Stomach smooth muscle (tissue), 2 donors: Measurements from ENCODE around the gene LEFTY1.

ENCODE experiments used
- H3K27ac ChIP-seq: one replicate; pipeline ENCODE4 v1.7.0; 2013; ENCODE audit warnings: mild to moderate bottlenecking, low read length, inconsistent platforms
- H3K27me3 ChIP-seq, 2 donors: one replicate each; pipeline ENCODE4 v1.7.0; 2013; ENCODE audit warnings: low read length in 2 of 2; ENCODE audit not compliant: insufficient read depth in 2 of 2, control insufficient read depth in 1 of 2
- H3K36me3 ChIP-seq, 2 donors: one replicate each; pipeline ENCODE4 v1.7.0; 2013; ENCODE audit warnings: low read length in 2 of 2; ENCODE audit not compliant: control insufficient read depth in 2 of 2, insufficient read depth in 2 of 2
- H3K4me1 ChIP-seq: one replicate; pipeline ENCODE4 v1.7.0; 2013; ENCODE audit warnings: low read length; ENCODE audit not compliant: control insufficient read depth, insufficient read depth
- H3K4me3 ChIP-seq, 2 donors: one replicate each; pipeline ENCODE4 v1.7.0; 2013; ENCODE audit warnings: low read length in 2 of 2
- H3K9ac ChIP-seq, 2 donors: one replicate each; pipeline ENCODE4 v1.7.0; 2013; ENCODE audit warnings: low read length in 2 of 2, mild to moderate bottlenecking in 1 of 2
- H3K9me3 ChIP-seq, 2 donors: one replicate each; pipeline ENCODE4 v1.7.0; 2013; ENCODE audit warnings: low read length in 2 of 2; ENCODE audit not compliant: control insufficient read depth in 2 of 2
- donor health status: healthy.
- donor health status: Pancreatic carcinoma.

The LEFTY1 gene

DNA sequence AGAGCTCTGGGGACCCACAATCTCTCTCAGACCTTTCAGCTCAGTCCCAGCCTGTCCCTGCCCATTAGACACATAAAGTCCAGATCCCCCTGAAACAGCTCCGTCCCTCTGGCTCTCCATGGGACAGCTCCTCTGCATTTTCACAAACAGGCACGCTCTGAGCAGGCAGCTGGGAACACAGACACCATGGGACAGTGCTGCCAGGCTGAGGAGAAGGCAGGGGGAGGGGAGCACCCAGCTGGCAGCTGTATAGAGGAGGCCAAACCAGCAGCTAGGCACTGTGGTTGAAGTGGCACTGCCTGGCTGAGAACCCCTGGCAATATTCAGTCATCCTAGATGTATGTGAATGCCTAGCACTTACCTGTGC is 8.7 kb downstream of the LEFTY1 start:
- H3K27ac ChIP-seq = peak overlapping the region; percentile 37
- peak overlapping the region; percentile 9 to 75 for H3K9ac ChIP-seq
- peak overlapping the region; percentile 94 for H3K4me3 ChIP-seq
- H3K27me3 ChIP-seq = no peaks in the 10 kb centered on the region
- no peaks in the 10 kb centered on the region for H3K9me3 ChIP-seq
- H3K36me3 ChIP-seq = peaks cover 5 to 12% of the 10 kb centered on the region in 2 donors
- peaks cover 48% of the 10 kb centered on the region for H3K4me1 ChIP-seq

DNA sequence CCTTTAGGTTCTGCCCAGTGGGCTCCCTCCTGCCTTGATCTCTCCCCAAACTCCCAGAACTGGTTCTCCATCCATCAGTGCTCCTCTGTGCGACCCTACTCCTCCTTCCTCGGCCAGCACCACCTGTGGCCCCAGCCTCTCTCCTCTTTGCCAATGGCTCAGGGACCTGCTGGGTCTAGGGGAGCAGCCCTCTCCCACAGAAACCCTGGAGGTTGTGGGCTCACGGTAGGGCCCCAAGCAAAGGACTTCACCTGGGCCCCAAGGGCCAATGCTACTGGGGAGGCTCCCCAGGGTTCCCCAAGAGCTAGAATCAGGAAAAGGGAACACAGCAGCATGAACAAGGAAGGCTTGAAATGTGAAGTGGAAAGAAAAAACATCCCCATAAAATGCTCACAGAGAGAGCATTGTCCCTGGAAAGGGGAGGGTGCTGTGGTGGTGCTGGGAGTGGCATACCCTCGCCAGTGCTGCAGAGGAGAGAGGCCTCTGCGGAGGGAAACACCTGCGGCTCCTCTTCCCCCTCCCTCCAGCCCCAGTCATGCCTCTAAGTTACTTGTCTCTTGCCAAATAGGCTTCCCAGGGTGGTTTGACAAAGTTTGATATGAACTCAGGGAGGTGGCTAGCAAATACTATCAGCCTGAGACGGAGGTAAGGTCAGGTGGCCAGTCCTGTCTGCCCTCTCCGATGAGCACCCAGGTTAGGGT is 9.3 kb downstream of the LEFTY1 start:
- H3K27ac ChIP-seq = peak overlapping the region; percentile 37
- peak overlapping the region; percentile 8 to 14 for H3K4me3 ChIP-seq
- peak overlapping the region; percentile 9 to 75 for H3K9ac ChIP-seq
- H3K36me3 ChIP-seq = peaks cover 5 to 14% of the 10 kb centered on the region in 2 donors
- H3K4me1 ChIP-seq = peaks cover 48% of the 10 kb centered on the region
- no peaks in the 10 kb centered on the region for H3K9me3 ChIP-seq
- H3K27me3 ChIP-seq = no peaks in the 10 kb centered on the region

DNA sequence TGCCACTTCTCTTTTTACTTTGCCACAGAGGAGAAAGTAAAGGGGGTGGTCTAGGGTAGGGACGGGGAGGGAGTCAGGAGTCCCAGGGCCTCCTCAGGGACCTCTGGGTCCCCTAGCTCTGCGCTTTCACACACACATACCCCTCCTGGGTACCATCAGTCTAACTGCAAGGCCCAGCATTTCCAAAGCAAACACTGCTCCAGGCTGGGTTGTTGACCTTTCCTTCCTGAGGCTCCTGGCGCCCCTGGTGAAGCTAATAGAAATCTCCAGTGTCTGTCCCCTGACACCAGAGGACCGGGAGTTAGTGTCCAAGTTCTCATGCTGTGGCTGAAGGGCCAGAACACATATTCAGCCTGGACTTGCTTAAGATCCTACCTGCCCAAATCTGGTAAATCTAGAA is 10.7 kb downstream of the LEFTY1 start:
- peaks cover 48% of the 10 kb centered on the region for H3K4me1 ChIP-seq
- H3K27me3 ChIP-seq = no peaks in the 10 kb centered on the region
- H3K4me3 ChIP-seq = no peak overlapping the region
- H3K9me3 ChIP-seq = no peaks in the 10 kb centered on the region
- H3K36me3 ChIP-seq = peaks cover 15 to 26% of the 10 kb centered on the region in 2 donors
- H3K9ac ChIP-seq = peak overlapping the region in 1 of 2 donors; percentile 55
- H3K27ac ChIP-seq = no peak overlapping the region

DNA sequence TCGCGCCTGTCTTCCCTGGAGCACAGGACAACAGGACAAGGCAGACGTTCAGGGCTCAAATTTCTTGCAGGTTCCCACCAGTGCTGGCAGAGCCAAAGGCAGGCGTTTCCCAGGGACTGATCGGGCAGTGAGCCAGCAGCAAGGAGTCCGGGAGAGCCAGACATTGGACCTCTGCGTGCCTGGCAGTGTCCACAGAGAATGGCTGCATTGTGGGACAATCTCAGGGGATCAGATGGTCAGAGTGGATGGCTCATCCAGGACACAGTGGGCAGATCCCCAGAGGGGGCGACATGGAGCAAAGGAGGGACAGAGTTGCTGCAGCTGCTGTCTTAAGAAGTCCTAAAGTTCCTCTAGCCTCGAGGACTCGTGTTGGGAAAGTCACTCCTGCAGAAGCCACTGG is 11.4 kb downstream of the LEFTY1 start:
- Histone ChIP-seq H3K27ac (peak overlapping the region; percentile 46), H3K9me3 (no peaks in the 10 kb centered on the region), H3K36me3 (peaks cover 18 to 30% of the 10 kb centered on the region in 2 donors), H3K4me3 (peak overlapping the region in 1 of 2 donors; percentile 47), H3K27me3 (no peaks in the 10 kb centered on the region), H3K9ac (peak overlapping the region in 1 of 2 donors; percentile 21), H3K4me1 (peaks cover 48% of the 10 kb centered on the region)

DNA sequence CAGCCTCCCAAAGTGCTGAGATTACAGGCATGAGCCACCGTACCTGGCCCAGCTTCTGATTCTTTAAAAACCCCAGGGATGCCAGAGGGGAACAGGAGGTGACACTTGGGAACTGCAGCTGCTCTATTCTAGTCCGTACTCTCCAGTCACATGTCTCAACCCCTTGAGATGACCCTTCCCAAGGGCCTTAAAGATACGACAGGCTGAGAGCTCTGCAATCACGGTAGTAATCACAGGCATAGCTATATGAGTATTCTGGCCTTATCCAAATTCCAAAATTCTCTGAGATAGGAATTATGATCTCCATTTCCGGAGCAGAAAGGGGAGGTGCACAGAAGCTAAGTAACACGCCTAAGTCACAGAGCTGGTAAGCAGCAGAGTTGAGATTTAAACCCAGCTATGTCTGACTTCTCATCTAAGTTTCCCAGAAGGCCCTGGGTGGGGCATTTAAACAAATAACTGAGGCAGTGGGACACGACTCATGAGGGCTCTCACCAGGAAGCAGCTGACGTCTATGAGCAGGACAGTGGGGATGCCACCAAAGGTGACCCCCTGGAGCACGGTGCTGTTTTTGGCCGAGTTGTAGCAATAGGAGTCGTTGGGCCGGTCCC is 11.9 kb downstream of the LEFTY1 start:
- Histone ChIP-seq H3K27me3 (no peaks in the 10 kb centered on the region), H3K27ac (peak overlapping the region; percentile 46), H3K36me3 (peaks cover 23 to 32% of the 10 kb centered on the region in 2 donors), H3K9ac (no peak overlapping the region), H3K4me1 (peaks cover 48% of the 10 kb centered on the region), H3K9me3 (no peaks in the 10 kb centered on the region), H3K4me3 (no peak overlapping the region)

DNA sequence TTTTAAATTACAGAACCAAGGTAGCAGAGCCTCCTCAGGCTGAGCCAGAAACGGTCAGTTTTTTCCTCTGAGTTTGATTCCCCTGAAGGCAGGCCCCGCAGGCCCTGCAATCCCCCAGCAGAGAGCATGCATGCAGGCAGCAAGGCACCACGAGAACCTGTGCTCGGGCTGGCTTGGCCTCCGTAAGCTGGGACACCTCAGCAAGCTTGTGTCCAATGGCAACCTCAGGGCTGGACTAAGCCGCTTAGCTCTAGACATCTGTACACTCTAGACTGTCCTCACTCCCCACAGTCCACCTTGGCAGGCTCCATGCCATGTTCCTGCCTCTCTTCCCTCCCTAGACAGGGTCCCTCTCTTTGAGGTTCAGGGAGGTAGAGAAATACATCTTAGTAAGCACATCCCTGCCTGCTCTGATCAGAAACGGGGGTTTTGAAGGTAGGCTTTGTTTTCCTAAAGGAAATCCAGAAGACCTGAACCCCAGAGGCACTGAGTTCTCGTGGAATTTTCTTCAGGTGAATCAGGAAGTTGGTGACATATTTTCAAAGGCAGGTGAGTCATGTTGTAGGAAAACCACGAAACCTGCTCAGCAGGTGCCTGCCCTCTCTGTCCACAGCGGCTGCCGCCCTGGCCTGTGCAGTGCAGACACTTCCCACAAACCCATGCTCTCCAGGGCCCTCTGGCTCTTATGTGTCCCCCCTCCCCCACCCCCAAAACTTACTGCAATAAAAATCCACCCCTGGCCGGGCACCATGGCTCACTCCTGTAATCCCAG is 13.7 kb downstream of the LEFTY1 start:
- no peaks in the 10 kb centered on the region for H3K27me3 ChIP-seq
- H3K9me3 ChIP-seq = no peaks in the 10 kb centered on the region
- H3K4me3 ChIP-seq = no peak overlapping the region
- no peak overlapping the region for H3K9ac ChIP-seq
- no peak overlapping the region for H3K27ac ChIP-seq
- peaks cover 33% of the 10 kb centered on the region for H3K4me1 ChIP-seq
- peaks cover 29 to 46% of the 10 kb centered on the region in 2 donors for H3K36me3 ChIP-seq

DNA sequence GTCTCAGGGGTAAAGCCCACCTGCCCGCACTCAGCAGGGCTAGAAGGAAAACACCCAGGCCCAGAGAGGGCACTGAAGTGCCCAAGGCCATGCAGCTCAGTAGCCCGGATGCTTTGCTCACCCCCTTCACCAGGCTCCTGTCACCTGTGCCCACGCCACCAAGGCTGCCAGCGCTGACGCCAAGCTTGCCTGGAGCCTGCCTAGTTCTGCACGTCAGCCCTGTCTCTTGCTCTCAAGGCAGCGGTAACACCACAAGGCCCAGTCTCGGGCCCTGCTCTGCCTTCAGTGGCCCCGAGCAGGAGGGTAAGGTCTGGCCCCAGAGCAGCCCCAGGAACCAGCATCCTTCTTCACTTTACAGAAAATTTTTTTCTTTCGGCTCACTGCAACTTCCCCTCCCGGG is 14.5 kb downstream of the LEFTY1 start:
- Histone ChIP-seq H3K27me3 (no peaks in the 10 kb centered on the region), H3K4me1 (peaks cover 25% of the 10 kb centered on the region), H3K9me3 (no peaks in the 10 kb centered on the region), H3K27ac (no peak overlapping the region), H3K4me3 (no peak overlapping the region), H3K36me3 (peaks cover 29 to 48% of the 10 kb centered on the region in 2 donors), H3K9ac (no peak overlapping the region)

DNA sequence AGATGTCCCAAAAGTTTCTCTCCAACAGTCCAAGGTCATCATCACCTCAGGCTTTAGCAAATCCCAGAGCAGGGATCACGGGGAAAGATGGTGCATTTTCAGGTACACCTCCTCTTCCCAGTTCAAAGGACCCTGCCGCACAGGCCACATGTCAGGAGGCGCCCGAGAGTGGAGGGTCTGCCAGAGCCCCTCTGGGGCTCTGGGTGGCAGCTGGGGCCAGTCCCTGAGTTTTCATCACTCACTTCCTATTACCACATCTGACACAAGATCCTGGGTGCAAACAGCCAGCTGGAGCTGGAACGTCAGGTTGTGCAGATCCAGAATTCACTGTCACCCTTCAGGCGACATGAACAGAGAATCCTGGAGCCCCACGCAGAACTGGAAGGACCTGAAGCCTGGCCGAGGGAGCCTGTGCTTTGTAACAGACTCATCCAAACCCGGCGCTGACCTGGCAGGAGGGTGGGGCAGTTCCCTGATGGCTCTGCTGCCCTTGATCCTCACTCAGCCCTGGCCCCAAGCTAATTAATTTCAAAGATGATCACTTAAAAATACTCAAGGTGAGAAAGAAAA is 15.6 kb downstream of the LEFTY1 start:
- Histone ChIP-seq H3K9ac (no peak overlapping the region), H3K4me1 (peaks cover 15% of the 10 kb centered on the region), H3K9me3 (no peaks in the 10 kb centered on the region), H3K4me3 (no peak overlapping the region), H3K27ac (no peak overlapping the region), H3K27me3 (no peaks in the 10 kb centered on the region), H3K36me3 (peaks cover 34 to 57% of the 10 kb centered on the region in 2 donors)

DNA sequence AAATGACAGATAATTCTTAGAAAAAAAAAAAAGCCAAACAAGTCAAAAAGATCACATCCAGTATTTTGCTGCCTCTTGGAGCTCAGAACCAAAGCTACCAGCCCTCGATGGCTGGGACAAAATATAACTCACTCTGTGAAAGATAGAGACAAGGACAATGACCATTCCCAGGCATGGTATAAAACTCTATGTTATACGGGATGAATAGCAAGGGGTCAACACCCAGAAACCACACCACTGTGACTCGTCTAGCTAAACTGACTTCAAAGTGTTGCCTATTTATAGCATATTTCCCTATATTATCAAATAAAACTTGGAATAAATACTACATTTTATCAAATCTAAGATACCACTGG is 16.9 kb downstream of the LEFTY1 start:
- peaks cover 34 to 64% of the 10 kb centered on the region in 2 donors for H3K36me3 ChIP-seq
- H3K9ac ChIP-seq = no peak overlapping the region
- no peaks in the 10 kb centered on the region for H3K27me3 ChIP-seq
- H3K27ac ChIP-seq = no peak overlapping the region
- no peak overlapping the region for H3K4me3 ChIP-seq
- peaks cover 1% of the 10 kb centered on the region for H3K4me1 ChIP-seq
- H3K9me3 ChIP-seq = no peaks in the 10 kb centered on the region

DNA sequence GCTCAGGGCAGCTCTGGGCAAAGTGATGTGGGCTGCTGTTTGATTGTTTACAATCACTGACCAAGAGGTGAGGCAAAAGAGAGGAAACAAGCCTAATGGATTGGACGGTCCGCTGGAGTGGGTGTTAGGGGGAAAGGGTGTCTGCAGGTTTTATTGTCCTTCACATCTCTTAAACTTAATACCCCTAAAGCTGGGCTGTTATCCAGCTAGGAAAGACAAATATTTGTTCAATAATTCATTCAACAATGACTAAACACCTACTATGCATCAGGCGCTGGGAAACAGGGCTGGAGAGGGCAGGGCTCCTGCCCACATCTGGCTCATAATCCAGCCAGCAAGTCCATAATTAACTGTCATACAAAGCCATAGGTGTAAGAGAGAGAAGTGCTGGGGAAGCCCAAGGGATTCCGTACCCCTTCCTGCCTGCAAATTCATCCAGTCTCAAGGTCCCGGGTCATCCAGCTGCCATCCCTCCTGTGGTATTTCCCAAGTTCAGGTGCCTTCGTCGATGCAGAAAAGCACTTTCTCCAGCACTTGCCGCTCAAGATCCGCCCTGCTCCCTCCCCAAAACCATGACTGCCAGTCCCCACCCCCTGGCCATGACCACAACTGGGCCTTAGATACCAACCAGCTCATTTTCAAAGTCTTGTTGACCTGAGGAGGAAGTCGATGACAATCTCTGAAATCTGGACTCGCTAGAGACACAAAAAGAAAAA is 17.4 kb downstream of the LEFTY1 start:
- Histone ChIP-seq H3K36me3 (peaks cover 37 to 68% of the 10 kb centered on the region in 2 donors), H3K27me3 (no peaks in the 10 kb centered on the region), H3K4me3 (no peak overlapping the region), H3K27ac (no peak overlapping the region), H3K4me1 (no peaks in the 10 kb centered on the region), H3K9me3 (no peaks in the 10 kb centered on the region), H3K9ac (no peak overlapping the region)
